Activated naive CD8-positive, alpha-beta T cell treated with anti-CD3 and anti-CD28 coated beads, Interleukin-2, amount 10 ng/mL, durations not matched to agents 7 days and 5 days (primary cell): ENCODE results near the gene VAMP7. TPM values are rescaled to one million over a fixed set of nuclear protein-coding genes. Genes with fewer than 3 reads are reported as not detected.
"Not testable (repeated sequence)": the region's sequence is repeated elsewhere in the genome, so short reads cannot be mapped to it uniquely, and the experiment has no call there.

Experiments used
- ATAC-seq: fragments of 150-1000 bp; cut with Tn5 transposase; one replicate; pipeline ENCODE4 v1.10.0; 2021; ENCODE audit warnings: low read depth, moderate library complexity
- POLR2A ChIA-PET: fragments of 350-600 bp; sonication (Branson Sonifier 250); formaldehyde crosslinking; loops from one replicate; lab custom pipeline; 2021; ENCODE audit warnings: antibody characterized with exemption; lab: Charles Lee
- DNase-seq: peaks from one replicate; pipeline ENCODE4 v3.0.0; 2021
- H3K27ac Mint-ChIP-seq: one replicate; pipeline ENCODE4 v1.8.0; 2022; ENCODE audit warnings: mild to moderate bottlenecking, mixed read lengths
- H3K27me3 Mint-ChIP-seq: one replicate; pipeline ENCODE4 v1.8.0; 2022; ENCODE audit warnings: mild to moderate bottlenecking, moderate library complexity, mixed read lengths
- H3K36me3 Mint-ChIP-seq: one replicate; pipeline ENCODE4 v1.8.0; 2021; ENCODE audit warnings: mild to moderate bottlenecking, mixed read lengths
- H3K4me1 Mint-ChIP-seq: one replicate; pipeline ENCODE4 v1.8.0; 2021; ENCODE audit warnings: mixed read lengths
- H3K4me3 Mint-ChIP-seq: one replicate; pipeline ENCODE4 v1.8.0; 2022; ENCODE audit warnings: mild to moderate bottlenecking, moderate library complexity, mixed read lengths
- H3K9me3 Mint-ChIP-seq: one replicate; pipeline ENCODE4 v1.8.0; 2021; ENCODE audit warnings: mixed read lengths
- total RNA-seq, 2 experiments: library from RNA; stranded (reverse); gene quantifications; one replicate each; pipeline ENCODE4 v1.2.3, GENCODE V29; 2021

The VAMP7 gene
- total RNA-seq, 2 experiments from 2014 or later: 27.7 to 27.9 TPM

DNA sequence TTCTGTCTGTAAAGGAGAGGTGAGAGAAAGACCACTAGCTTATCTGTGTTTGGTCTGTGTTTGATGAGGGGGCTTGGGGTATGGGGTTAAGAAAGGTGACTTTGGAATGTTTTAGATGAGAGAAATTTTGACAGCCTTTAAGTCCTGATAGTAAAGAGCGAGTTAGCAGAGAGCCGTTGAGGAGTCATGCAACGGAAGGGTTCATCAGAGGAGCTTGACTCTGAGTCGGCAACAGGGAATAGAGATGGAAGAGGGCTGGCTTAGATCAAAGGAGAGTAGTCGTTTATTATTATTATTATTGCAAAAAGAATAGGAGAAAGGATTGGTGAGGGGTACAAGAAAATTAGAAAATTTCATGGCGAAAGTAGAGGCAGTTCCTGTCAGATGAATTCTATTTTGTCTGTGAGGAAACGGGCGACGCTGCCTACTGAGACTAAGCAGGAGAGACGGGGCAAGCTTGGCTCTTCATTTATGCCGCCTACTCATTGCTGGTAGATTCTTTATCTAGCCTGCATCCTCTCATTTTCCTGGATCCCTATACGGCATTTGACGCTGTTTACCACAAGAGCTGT, 473 bp upstream of the VAMP7 start:
- peaks cover 8% of the 10 kb centered on the region for H3K27me3 Mint-ChIP-seq
- DNase-seq (no peak), ATAC-seq (peak; percentile 14)
- peak overlapping the region; percentile 89 for H3K27ac Mint-ChIP-seq
- peak overlapping the region; percentile 92 for H3K4me3 Mint-ChIP-seq
- POLR2A ChIA-PET: no interaction called here
- peaks cover 2% of the 10 kb centered on the region for H3K36me3 Mint-ChIP-seq
- no peaks in the 10 kb centered on the region for H3K9me3 Mint-ChIP-seq
- peaks cover 8% of the 10 kb centered on the region for H3K4me1 Mint-ChIP-seq

DNA sequence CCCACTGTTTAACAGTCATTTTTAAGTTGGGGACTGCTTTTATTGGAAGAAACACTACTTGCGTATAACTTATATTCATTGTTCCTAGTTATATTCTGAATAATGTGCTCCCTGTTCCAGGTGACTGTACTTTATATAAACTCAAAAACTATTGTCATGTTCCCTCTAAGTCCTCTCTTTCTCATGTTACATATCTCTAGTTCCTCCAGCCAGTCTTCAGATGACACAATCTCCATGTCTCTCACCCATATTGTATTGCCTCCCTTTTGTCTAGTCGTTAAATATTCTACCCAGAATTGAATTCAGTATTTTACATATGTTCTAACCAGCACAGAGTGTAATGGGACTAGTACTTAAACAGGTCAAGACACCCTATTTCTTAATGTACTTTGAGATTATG, 5.3 kb downstream of the VAMP7 start:
- Mint-ChIP-seq H3K4me3 (no peak overlapping the region), H3K27me3 (no peaks in the 10 kb centered on the region), H3K4me1 (peaks cover 13% of the 10 kb centered on the region), H3K36me3 (peaks cover 16% of the 10 kb centered on the region), H3K9me3 (no peaks in the 10 kb centered on the region), H3K27ac (no peak overlapping the region)
- DNase-seq (no peak), ATAC-seq (no peak)
- POLR2A ChIA-PET: no interaction called here

DNA sequence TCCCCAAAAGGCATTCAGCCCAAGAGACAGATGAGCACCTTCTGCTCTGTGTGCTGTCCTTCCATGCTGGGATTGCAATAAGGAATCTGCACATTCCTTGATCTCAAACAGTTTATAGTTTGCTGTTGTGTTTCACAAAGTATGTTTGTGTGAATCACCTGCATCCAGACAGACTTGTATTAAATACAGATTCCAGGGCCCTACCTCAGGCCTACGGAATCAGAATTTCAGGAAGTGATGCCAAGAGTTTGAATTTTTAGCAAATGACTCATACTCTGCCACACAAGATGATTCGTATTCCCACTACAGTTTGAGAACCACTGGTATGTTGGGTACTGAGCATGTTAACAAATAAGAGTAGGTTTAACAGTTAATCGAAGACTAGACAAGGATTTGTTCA, 7.0 kb downstream of the VAMP7 start:
- no peaks in the 10 kb centered on the region for H3K9me3 Mint-ChIP-seq
- H3K27ac Mint-ChIP-seq: no peak overlapping the region
- POLR2A ChIA-PET: no interaction called here
- no peak for DNase-seq
- H3K4me3 Mint-ChIP-seq: no peak overlapping the region
- ATAC-seq: no peak
- H3K27me3 Mint-ChIP-seq: no peaks in the 10 kb centered on the region
- peaks cover 19% of the 10 kb centered on the region for H3K36me3 Mint-ChIP-seq
- peaks cover 12% of the 10 kb centered on the region for H3K4me1 Mint-ChIP-seq

DNA sequence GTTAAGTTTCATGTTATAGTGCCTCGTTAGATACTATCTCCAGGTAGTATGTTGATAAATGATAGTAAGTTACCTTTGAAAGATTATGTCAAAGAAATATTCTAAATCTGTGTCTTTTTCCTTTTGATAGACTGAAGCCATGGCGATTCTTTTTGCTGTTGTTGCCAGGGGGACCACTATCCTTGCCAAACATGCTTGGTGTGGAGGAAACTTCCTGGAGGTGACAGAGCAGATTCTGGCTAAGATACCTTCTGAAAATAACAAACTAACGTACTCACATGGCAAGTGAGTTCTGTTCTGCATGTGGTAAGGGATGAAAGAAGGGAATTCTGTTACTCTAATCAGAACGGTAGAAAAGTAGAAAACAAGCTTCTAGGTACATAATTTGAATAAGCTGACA, 8.2 kb downstream of the VAMP7 start:
- Mint-ChIP-seq H3K27me3 (no peaks in the 10 kb centered on the region), H3K27ac (no peak overlapping the region), H3K4me3 (no peak overlapping the region), H3K36me3 (peaks cover 23% of the 10 kb centered on the region), H3K9me3 (no peaks in the 10 kb centered on the region), H3K4me1 (peaks cover 19% of the 10 kb centered on the region)
- POLR2A ChIA-PET: no interaction called here
- DNase-seq (no peak), ATAC-seq (no peak)

DNA sequence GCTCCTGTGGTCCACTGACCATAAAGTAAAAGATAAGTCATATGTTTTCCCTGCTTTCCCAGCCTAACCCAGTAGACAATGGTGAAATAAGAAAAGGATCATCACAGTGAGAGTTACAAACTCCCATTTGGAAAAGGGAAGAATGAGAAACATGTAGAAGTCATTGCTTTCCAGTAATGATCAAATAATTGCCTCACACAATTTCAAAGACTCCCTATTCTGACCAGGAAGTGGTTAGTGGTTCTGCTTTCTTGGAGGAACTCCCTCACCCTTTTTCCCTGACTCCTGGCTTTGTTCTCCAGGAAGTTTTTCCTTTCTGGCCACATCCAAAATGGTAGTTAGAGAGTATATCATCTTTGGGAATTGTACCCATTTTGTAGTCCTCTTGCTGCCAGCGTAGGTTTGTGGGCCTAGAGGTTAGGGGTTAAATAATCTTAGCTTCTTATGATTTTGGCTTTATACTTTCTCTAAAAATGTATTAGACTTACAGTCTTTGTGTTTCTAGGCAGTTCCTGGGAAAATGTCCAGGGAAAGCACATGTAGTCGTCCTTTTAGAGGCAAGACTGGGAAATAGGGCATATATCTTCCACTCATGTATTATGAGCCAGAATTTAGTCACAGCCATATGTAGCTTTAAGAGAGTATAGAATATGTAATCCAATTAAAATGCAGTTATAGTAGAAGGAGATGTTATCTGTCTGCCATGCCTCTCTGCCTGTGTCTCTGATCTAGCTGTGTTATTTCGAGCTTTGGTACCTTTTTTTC, 10.5 kb downstream of the VAMP7 start:
- ATAC-seq (no peak), DNase-seq (no peak)
- H3K27me3 Mint-ChIP-seq: no peaks in the 10 kb centered on the region
- H3K9me3 Mint-ChIP-seq: no peaks in the 10 kb centered on the region
- no peak overlapping the region for H3K27ac Mint-ChIP-seq
- peaks cover 26% of the 10 kb centered on the region for H3K36me3 Mint-ChIP-seq
- POLR2A ChIA-PET: no interaction called here
- H3K4me1 Mint-ChIP-seq: peaks cover 12% of the 10 kb centered on the region
- H3K4me3 Mint-ChIP-seq: no peak overlapping the region

DNA sequence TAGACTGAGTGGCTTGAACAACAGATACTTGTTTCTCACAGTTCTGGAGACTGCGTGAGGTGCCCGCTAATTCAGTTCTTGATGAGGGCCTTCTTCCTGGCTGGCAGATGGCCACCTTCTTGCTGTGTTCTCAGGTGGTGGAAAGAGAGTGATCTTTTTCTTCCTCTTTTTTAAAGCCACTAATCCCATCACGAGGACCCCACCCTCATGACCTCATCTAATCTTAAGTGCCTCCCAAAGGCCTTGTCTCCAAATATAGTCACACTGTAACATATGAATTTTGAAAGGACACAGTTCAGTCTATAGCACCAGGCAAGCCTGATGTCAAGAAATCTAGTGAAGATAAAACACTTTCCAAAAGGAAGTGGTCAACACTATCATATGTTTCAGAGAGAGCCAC, 12.4 kb downstream of the VAMP7 start:
- peaks cover 26% of the 10 kb centered on the region for H3K36me3 Mint-ChIP-seq
- ATAC-seq (no peak), DNase-seq (no peak)
- POLR2A ChIA-PET: no interaction called here
- no peaks in the 10 kb centered on the region for H3K27me3 Mint-ChIP-seq
- H3K9me3 Mint-ChIP-seq: no peaks in the 10 kb centered on the region
- H3K4me1 Mint-ChIP-seq: peaks cover 12% of the 10 kb centered on the region
- H3K4me3 Mint-ChIP-seq: no peak overlapping the region
- no peak overlapping the region for H3K27ac Mint-ChIP-seq

DNA sequence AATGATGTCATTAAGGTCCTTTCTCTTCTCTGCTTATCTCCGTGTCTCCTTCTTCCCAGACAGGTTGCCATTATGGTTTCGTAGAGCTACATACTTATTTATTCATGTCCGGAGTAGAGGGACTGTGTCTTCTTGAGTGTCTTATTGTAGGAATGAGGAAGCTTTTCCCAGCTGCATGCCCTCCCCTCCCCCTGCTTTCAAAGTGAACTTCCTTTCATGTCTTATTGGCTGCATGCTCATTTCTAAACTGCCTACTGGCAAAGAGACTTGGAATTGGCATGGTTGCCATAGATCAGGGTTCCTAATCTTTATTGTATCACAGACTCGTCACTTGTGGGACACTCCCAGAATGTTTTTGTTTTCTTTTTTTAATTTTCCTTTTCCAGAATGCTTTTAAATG, 15.4 kb downstream of the VAMP7 start:
- POLR2A ChIA-PET: no interaction called here
- no peak overlapping the region for H3K27ac Mint-ChIP-seq
- no peaks in the 10 kb centered on the region for H3K27me3 Mint-ChIP-seq
- H3K4me3 Mint-ChIP-seq: no peak overlapping the region
- peaks cover 34% of the 10 kb centered on the region for H3K36me3 Mint-ChIP-seq
- peaks cover 2% of the 10 kb centered on the region for H3K9me3 Mint-ChIP-seq
- no peak for ATAC-seq
- no peak for DNase-seq
- peaks cover 9% of the 10 kb centered on the region for H3K4me1 Mint-ChIP-seq

DNA sequence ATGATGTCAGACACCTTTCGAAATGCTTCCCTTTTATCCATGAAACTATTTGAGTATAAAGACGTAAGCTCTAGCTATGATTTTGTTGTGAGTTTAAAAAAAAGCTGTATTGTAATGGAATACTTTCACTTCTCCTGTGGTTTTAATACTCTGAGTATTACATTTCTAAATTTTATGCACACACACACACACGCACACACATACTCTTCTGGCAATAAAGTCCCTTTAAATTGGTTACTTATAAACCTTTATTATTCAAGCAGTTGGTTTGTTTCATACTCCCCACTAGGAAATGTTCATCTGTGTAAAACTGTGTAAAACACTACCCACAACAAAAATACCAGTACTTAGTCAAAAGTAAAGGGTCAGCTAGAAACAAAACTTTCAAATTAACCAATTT, 18.2 kb downstream of the VAMP7 start:
- Mint-ChIP-seq H3K36me3 (peaks cover 35% of the 10 kb centered on the region), H3K27ac (no peak overlapping the region)

DNA sequence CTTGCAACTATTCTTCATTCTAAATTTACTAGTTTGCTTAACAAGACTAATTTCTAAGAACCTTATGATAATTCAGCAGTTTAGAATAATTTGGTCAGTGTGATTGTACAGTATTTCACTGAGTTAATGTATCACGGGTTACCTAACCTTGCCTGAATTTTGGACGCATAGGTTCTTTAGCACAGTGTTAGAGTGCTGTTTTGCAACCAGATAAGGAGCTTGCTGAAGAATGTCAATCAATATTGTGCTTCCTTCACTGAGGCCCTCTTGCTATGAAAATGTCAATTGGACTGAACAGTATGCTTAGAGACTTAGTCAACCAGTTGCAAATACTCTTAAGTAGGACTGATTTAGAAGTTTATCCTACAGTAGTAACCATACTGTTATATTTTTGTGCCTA, 19.6 kb downstream of the VAMP7 start:
- no peak for DNase-seq

More for the DNA sequence above, 18.2 kb downstream of the VAMP7 start:
- Mint-ChIP-seq H3K9me3 (peaks cover 2% of the 10 kb centered on the region), H3K4me3 (no peak overlapping the region), H3K4me1 (no peaks in the 10 kb centered on the region), H3K27me3 (no peaks in the 10 kb centered on the region)
- ATAC-seq (no peak), DNase-seq (no peak)
- POLR2A ChIA-PET: no interaction called here

DNA sequence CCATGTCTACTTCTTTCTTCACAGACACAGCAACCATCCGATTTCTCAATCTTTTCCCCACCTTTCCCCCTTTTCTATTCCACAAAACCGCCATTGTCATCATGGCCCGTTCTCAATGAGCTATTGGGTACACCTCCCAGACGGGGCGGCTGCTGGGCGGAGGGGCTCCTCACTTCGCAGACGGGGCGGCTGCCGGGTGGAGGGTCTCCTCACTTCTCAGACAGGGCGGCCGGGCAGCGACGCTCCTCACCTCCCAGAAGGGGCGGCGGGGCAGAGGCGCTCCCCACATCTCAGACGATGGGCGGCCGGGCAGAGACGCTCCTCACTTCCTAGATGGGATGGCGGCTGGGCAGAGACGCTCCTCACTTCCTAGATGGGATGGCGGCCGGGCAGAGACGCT, 26.5 kb downstream of the VAMP7 start:
- H3K27ac Mint-ChIP-seq, POLR2A ChIA-PET, H3K4me3 Mint-ChIP-seq, H3K4me1 Mint-ChIP-seq, H3K27me3 Mint-ChIP-seq, DNase-seq, ATAC-seq: not testable (repeated sequence)
- H3K9me3 Mint-ChIP-seq: peaks cover 16% of the 10 kb centered on the region
- H3K36me3 Mint-ChIP-seq: peaks cover 56% of the 10 kb centered on the region

More for the DNA sequence above, 19.6 kb downstream of the VAMP7 start:
- POLR2A ChIA-PET: no interaction called here
- H3K9me3 Mint-ChIP-seq: peaks cover 3% of the 10 kb centered on the region
- no peaks in the 10 kb centered on the region for H3K27me3 Mint-ChIP-seq
- peaks cover 40% of the 10 kb centered on the region for H3K36me3 Mint-ChIP-seq
- H3K4me1 Mint-ChIP-seq: no peaks in the 10 kb centered on the region
- H3K4me3 Mint-ChIP-seq: no peak overlapping the region
- no peak overlapping the region for H3K27ac Mint-ChIP-seq
- ATAC-seq: no peak

DNA sequence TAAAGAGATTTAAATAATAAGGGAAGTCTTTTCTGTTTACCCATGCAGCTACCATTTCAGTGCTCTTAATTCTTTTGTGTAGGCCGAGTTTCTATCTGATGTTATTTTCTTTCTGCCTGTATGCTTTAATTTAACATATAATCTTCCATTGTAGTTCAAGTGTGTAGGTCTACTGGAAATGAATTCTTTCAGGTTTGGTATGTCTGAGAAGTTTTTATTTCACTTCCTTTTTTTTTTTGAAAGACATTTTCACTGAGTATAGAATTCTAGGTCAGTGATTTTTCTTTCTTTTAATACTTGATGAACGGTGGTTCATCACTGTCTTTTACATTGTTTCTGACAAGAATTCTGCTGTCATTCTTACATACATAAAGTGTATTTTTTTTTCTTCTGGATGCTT, 42.1 kb downstream of the VAMP7 start:
- Mint-ChIP-seq H3K4me1 (peaks cover 3% of the 10 kb centered on the region), H3K9me3 (peaks cover 17% of the 10 kb centered on the region), H3K4me3 (no peak overlapping the region), H3K27ac (no peak overlapping the region), H3K36me3 (peaks cover 64% of the 10 kb centered on the region), H3K27me3 (no peaks in the 10 kb centered on the region)
- POLR2A ChIA-PET: no interaction called here
- DNase-seq (no peak), ATAC-seq (no peak)

DNA sequence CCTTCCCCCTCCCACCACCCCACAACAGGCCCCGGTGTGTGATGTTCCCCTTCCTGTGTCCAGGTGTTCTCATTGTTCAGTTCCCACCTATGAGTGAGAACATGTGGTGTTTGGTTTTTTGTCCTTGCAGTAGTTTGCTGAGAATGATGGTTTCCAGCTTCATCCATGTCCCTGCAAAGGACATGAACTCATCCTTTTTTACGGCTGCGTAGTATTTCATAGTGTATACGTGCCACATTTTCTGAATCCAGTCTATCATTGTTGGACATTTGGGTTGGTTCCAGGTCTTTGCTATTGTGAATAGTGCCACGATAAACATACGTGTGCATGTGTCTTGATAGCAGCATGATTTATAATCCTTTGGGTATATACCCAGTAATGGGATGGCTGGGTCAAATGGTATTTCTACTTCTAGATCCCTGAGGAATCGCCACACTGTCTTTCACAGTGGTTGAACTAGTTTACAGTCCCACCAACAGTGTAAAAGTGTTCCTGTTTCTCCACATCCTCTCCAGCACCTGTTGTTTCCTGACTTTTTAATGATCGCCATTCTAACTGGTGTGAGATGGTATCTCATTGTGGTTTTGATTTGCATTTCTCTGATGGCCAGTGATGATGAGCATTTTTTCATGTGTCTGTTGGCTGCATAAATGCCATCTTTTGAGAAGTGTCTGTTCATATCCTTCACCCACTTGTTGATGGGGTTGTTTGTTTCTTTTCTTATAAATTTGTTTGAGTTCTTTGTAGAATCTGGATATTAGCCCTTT, 49.9 kb downstream of the VAMP7 start:
- DNase-seq, H3K27ac Mint-ChIP-seq, POLR2A ChIA-PET, H3K27me3 Mint-ChIP-seq, ATAC-seq, H3K4me1 Mint-ChIP-seq, H3K4me3 Mint-ChIP-seq: not testable (repeated sequence)
- Mint-ChIP-seq H3K36me3 (peaks cover 72% of the 10 kb centered on the region), H3K9me3 (peaks cover 27% of the 10 kb centered on the region)

DNA sequence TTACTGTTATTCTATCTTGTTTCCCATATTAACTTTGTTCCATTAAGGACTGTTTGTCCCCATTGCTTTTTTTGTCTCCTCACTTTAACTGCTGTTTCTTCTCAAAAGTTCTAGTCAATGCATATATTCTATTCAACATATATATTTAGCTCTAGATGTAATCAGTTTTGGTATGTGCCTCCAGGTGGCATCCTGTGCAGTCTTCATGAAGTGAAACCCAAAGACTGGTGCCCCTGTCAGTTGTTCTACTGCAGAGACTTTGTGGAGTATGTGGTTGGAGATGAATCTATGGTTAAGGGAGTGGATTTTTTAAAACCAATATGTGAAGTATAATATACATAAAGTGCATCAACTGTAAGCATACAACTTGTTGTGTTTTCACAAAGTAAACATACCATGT, 57.0 kb downstream of the VAMP7 start:
- Mint-ChIP-seq H3K27ac (no peak overlapping the region), H3K4me3 (no peak overlapping the region), H3K36me3 (peaks cover 32% of the 10 kb centered on the region), H3K4me1 (no peaks in the 10 kb centered on the region), H3K9me3 (peaks cover 6% of the 10 kb centered on the region), H3K27me3 (no peaks in the 10 kb centered on the region)
- no peak for DNase-seq
- POLR2A ChIA-PET: no interaction called here
- no peak for ATAC-seq

DNA sequence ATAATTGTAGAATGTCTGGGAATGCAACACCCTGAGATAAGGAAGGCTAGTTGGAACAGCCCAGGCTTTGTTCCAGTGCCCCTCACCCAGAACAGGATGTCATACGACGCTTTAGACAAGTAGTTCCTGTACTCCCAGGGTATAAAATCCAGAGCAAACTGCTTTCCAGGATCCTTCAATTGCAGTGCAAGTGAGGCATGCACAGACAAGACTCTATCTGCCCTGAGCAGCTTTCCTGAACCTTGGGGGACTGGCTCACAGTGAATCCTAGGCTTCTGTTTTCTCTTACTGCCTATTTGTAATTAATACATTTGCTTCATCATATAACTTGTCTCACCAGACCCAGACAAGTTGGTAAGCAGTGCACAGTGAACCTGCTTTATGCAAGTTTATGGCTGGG, 68.0 kb downstream of the VAMP7 start:
- Mint-ChIP-seq H3K9me3 (peaks cover 2% of the 10 kb centered on the region), H3K27me3 (no peaks in the 10 kb centered on the region), H3K4me3 (no peak overlapping the region), H3K27ac (no peak overlapping the region), H3K36me3 (peaks cover 12% of the 10 kb centered on the region), H3K4me1 (no peaks in the 10 kb centered on the region)
- POLR2A ChIA-PET: no interaction called here
- ATAC-seq (no peak), DNase-seq (no peak)
